UCSD-AML1 (cell line): ENCODE data around the gene LRRC3C.
"Not testable (repeated sequence)": the region's sequence is repeated elsewhere in the genome, so short reads cannot be mapped to it uniquely, and the experiment has no call there.

Source experiments
- DNase-seq: peaks from one replicate; lab custom pipeline; 2025; ENCODE audit not compliant: unreplicated experiment; lab: John Stamatoyannopoulos, UW

The LRRC3C gene, protein sequence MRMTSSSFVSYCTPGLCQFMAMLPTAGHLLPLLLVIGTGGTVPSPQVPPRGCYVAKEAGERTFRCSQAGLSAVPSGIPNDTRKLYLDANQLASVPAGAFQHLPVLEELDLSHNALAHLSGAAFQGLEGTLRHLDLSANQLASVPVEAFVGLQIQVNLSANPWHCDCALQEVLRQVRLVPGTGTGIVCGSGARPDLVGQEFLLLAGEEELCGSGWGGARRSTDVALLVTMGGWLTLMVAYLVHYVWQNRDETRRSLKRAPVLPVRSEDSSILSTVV

DNA sequence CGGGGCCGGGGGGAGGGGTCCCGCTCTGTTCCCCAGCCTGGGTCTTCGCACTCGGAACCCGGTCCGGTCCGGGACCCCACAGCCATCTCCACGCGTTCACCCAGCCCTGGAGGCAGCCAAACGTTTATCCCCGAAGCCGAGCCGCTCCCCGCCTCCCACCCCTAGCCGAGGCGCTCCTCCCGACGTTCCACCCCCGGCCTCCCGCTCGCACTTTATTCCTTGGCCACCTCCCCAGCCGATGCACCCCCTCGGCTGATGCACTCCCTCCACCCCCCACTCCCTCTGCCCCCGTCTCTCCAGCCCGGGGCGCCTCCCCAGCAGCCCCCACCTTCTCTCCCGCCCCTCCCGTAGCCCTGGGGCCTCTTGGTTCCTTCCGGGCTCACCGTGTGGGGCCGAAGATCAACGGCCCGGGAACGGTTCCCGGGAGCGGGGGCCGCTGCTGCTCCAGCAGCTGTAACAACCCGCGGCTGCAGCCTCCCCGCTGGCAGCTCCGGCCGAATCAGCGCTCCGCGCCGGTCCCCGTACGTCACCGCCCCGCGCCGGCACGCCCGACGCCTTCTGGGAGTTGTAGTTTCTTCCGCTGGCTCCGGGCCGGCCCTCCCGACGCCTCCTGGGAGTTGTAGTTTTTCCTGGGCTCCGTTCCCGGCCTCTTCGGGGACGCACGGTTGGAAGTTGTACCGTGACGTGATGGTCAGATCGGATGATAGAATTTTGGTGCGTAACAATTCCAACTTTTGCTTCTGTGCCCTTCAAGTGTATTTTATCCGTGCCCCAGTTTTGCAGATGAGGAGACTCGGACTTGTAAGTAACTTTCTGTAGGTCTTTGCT, at the start of gene LRRC3C, which contains the start of gene ORMDL3:
Gene LRRC3C, plus strand, starts transcription at position 632 of the 828 bp plus-strand sequence. CDS start 13,792 bp downstream, outside the sequence.
Gene ORMDL3, minus strand, starts transcription at position 501 of the 828 bp plus-strand sequence. CDS start 3,398 bp downstream, outside the sequence.
- DNase-seq, result peak; percentile 93

- DNase-seq, result not testable (repeated sequence)
Measured at GRCh38 chr17:39886102-39886501, 41.4 kb upstream of the LRRC3C start.

DNA sequence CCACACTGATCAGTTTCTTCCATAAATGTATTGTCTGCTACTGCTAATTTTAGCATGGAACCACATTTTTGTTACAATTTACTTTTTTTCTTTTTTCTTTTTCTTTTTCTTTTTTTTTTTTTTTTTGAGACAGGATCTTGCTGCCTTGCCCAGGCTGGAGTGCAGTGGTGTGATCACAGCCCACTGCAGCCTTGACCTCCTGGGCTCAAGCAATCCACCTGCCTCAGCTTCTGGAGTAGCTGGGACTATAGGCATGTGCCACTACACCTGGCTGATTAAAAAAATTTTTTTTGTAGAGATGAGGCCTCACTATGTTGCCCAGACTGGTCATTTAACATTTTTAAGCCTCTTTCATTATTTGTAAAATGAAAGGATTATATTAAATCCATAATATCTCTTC, 40.5 kb upstream of the LRRC3C start:
- no peak for DNase-seq

DNA sequence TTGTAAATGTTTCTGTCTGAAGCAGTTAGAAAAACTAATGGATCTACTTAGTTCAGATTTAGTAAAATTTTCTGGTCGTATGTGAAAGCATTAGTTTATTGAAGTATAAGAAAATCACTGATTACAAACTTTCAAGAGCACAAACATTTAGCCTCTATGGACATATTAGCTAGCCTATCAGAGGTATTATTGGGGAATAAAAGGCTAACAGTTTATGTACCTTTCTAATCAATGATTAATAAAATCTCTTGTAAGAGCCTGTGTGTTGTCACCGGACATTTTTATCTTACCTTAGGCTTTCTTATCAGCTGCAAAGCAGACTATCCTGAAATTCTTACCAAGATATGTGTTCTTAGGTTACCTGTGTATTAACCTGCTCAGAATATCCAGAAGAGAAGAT, 38.3 kb upstream of the LRRC3C start:
- DNase-seq, result no peak

- DNase-seq, result no peak
Measured at GRCh38 chr17:39894681-39895376, 32.7 kb upstream of the LRRC3C start.

- DNase-seq, result no peak
Measured at GRCh38 chr17:39898088-39898487, 29.4 kb upstream of the LRRC3C start.

DNA sequence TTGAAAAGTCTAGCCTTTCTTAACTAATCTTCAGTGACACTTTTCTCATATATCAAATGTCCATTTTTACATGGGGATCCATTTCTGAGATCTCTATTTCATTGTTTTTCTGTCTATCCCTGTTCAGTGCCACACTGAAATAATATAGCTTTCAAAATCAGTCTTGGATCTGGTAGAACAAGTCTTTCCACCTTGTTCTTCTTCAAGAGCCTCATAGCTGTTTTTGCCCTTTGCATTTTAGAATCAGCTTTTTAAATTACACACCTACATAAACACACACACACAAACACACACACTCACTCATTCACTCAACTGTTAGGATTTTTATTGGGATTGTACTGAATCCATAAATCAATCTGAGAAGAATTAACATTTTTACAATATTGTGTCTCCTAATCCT, 28.3 kb upstream of the LRRC3C start:
- no peak for DNase-seq

- not testable (repeated sequence) for DNase-seq
Measured at GRCh38 chr17:39902027-39902426, 25.5 kb upstream of the LRRC3C start.

DNA sequence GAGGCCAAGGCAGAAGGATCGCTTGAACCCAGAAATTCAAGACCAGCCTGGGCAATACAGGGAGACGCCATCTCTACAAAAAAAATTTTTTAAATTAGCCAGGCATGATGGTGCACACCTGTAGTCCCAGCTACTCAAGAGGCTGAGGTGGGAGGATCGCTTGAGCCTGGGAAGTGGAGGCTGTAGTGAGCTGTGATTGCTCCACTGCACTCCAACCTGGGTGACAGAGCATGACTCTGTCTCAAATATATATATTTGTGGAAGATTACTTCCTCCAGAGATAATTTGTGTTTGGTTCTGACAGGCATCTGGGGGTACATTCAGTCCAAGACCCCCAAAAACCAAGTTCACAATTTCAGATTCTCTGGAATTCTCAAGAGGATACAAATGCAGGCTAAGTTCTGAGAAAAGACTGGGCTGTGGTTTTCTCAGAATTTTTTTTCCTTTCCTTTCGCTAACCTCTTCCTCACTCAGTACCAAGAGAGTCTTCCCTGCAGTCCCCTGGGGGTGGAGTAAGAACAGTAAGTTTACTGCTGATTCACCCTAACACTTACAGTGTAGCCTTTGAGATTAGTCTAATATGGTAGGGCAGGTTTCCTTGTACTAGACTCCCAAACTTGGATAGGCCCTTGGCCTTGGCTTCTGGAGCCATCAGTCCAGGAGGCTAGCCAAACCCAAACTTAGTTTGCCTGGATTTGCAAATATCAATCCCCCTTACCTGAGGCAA, 24.2 kb upstream of the LRRC3C start:
- no peak for DNase-seq

DNA sequence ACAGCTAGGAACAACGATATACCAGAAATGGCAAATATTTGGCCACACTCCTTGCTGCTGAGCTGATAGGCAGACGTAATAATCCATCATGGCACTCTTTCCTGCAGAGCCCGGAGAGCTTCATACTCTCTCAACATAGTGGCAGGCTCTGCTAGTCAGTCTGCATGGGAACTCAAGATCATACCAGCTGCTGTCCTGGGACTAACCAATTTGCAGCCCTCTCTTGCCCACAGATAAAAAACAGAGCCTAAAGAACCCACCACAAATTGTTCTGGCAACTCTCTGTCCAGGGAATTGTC, 22.6 kb upstream of the LRRC3C start:
- DNase-seq, result no peak

GRCh38 chr17:39908789-39909352, 18.7 kb upstream of the LRRC3C start:
- no peak for DNase-seq

DNA sequence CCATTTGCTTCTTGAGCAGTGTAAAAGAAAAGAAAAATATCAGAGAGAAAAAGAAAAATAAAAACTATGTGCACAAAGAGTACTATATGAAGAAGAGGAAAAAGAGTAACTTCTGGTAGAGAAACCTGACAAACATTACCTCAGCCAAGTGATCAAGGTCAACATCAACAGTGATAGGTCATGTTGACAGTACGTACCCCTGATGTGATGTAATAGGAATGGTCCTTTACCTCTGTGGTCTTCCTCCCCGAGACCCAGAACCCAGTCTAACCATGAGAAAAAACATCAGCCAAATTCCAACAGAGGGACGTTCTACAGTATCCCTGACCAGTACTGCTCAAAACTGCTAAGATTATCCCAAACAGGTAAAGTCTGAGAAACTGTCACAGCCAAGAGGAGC, 13.5 kb upstream of the LRRC3C start:
- no peak for DNase-seq

- no peak for DNase-seq
Measured at GRCh38 chr17:39915559-39915958, 12.0 kb upstream of the LRRC3C start.

DNA sequence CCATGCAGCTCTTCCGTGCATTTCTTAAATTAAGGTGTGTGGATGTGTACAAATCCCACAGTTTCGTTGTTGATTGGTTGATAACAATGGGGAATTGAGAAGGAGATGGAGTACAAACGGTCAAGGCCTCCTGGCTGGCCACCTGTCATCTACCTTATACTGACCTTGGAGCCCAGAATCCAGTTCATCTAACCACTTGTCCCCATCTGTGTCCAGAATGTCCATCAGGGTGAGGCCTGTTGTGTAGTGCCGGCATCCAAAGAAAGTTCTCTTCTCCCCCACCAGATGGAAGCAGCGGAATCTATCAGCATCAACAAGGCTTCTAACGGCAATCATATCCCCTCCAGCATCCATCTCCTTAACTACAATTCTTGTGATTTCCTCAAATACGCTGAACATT, 10.6 kb upstream of the LRRC3C start:
- DNase-seq, result no peak

DNA sequence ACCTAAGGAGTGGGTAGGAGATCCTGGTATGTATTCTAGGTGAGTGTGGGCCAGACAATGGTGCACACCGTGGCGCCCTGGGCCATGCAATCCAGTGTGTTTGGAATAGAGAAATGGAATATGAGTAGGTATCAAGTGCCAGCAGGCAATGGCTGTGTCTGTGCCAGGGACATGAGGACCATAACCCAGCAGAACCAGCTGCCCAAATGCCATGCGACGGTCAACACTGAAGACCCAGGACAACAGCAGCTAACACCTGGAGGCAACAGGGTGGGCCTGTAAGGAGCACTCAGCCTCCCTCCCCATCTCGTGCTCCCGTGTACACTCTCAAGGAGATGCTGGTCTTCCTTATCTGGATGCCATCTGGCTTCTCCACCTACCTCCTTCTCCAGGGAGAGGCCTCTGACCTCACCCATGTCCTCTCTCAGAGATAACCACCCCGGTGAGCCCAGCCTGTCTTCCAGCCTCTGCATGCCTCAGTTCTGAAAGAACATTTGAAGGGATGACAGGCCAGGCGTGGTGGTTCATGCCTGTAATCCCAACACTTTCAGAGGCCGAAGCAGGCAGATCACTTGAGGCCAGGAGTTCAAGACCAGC, 8.3 kb upstream of the LRRC3C start:
- no peak for DNase-seq

- no peak for DNase-seq
Measured at GRCh38 chr17:39920218-39921210, 7.0 kb upstream of the LRRC3C start.

- peak; percentile 35 for DNase-seq
Measured at GRCh38 chr17:39921323-39921722, 6.2 kb upstream of the LRRC3C start.

GRCh38 chr17:39922006-39922405, 5.5 kb upstream of the LRRC3C start:
- no peak for DNase-seq

DNA sequence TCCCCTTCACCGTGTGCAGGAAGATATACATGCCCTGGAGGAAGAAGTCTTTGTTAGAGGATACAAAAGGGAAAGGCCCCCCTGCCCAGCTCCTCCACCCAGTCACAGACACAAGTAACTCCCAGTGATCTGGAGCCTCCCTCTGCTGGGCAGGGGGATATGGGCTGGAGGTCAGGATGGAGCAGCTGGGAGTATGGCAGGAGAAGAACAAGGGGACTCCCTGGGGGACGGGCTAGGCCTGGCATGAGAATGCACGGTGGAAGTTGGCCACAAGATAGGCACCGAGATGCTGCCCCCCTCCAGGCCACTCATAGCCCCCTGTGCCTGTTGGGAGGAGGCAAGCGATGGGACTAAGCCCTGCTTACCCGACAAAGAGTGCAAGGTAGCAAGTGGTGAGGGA, 4.3 kb upstream of the LRRC3C start:
- no peak for DNase-seq
